K562 (cell line): ENCODE data around the gene CATSPER3. TPM values are rescaled to one million over a fixed set of nuclear protein-coding genes. Genes with fewer than 3 reads are reported as not detected.
A peak's percentile ranks its signal among the peaks of the same experiment; 100 is the strongest.

ENCODE experiments used
- ETV1 ChIP-seq: fragments of 450-650 bp; conservative IDR thresholded peaks from 2 replicates; pipeline ENCODE4 v1.6.1; 2016; ENCODE audit warnings: missing genetic modification characterization, control low read depth, low read depth, missing compliant biosample characterization
- GATAD2B ChIP-seq: fragments of 450-650 bp; IDR thresholded peaks from 2 replicates; pipeline ENCODE4 v1.6.1; 2017; ENCODE audit warnings: mild to moderate bottlenecking, borderline replicate concordance
- HMGN3 ChIP-seq: IDR thresholded peaks from 2 replicates; pipeline ENCODE4 v1.6.1; 2011; ENCODE audit warnings: borderline replicate concordance, low read depth, mild to moderate bottlenecking, mixed read lengths, low read length; ENCODE audit not compliant: insufficient read length; ENCODE audit errors: extremely low read depth
- IRF2 ChIP-seq: sonication (generic); formaldehyde crosslinking; IDR thresholded peaks from 2 replicates; pipeline ENCODE4 v1.8.1; 2022; ENCODE audit warnings: mild to moderate bottlenecking, missing genetic modification reagents
- KDM1A ChIP-seq, 2 experiments: fragments of 450-650 bp; IDR thresholded peaks; 2 replicates each; pipeline ENCODE4 v1.6.1; 2016; ENCODE audit warnings: mild to moderate bottlenecking in 2 of 2
- L3MBTL2 ChIP-seq: fragments of 450-650 bp; IDR thresholded peaks from 2 replicates; pipeline ENCODE4 v1.6.1; 2016; ENCODE audit warnings: mild to moderate bottlenecking, moderate library complexity
- MCM2 ChIP-seq: fragments of 450-650 bp; IDR thresholded peaks from 2 replicates; pipeline ENCODE4 v1.6.1; 2017; ENCODE audit warnings: low read depth, mild to moderate bottlenecking
- MEIS2 ChIP-seq: fragments of 450-650 bp; IDR thresholded peaks from 2 replicates; pipeline ENCODE4 v1.6.1; 2014; ENCODE audit warnings: mild to moderate bottlenecking; ENCODE audit not compliant: partially characterized antibody
- NBN ChIP-seq: fragments of 450-650 bp; IDR thresholded peaks from 2 replicates; pipeline ENCODE4 v1.6.1; 2016; ENCODE audit warnings: low read depth, mild to moderate bottlenecking
- NR2C1 ChIP-seq, 2 experiments: fragments of 450-650 bp; IDR thresholded peaks; 2 replicates each; pipeline ENCODE4 v1.6.1; 2017; ENCODE audit warnings: mild to moderate bottlenecking in 2 of 2, antibody characterized with exemption in 1 of 2, inconsistent platforms in 1 of 2, missing compliant biosample characterization in 1 of 2, missing genetic modification characterization in 1 of 2
- NRF1 ChIP-seq, 2 experiments: fragments of 450-650 bp; IDR thresholded peaks in 1 of 2; conservative IDR thresholded peaks in 1 of 2; 2 replicates each; pipeline ENCODE4 v1.6.1; 2014; ENCODE audit warnings: mild to moderate bottlenecking in 2 of 2
- TOE1 ChIP-seq, 2 experiments: fragments of 450-650 bp in 1 of 2; sonication (generic) in 1 of 2; formaldehyde crosslinking in 1 of 2; IDR thresholded peaks; 2 replicates each; pipeline versions ENCODE4 v1.7.1 to v1.8.0; 2016 to 2022; ENCODE audit warnings: borderline replicate concordance in 2 of 2, mild to moderate bottlenecking in 2 of 2, antibody characterized with exemption in 1 of 2, inconsistent platforms in 1 of 2, low read depth in 1 of 2, missing genetic modification reagents in 1 of 2, moderate library complexity in 1 of 2
- UBTF ChIP-seq, 2 experiments: IDR thresholded peaks; 2 replicates each; pipeline ENCODE4 v1.6.1; 2012; ENCODE audit warnings: improper control_type of control experiment in 2 of 2, low read depth in 2 of 2, low read length in 2 of 2, borderline replicate concordance in 1 of 2
- ZBTB9 ChIP-seq: fragments of 450-650 bp; formaldehyde crosslinking; IDR thresholded peaks from 2 replicates; pipeline ENCODE4 v1.4.0; 2020; ENCODE audit warnings: mild to moderate bottlenecking, moderate library complexity
- ZC3H4 ChIP-seq: sonication (generic); formaldehyde crosslinking; IDR thresholded peaks from 2 replicates; pipeline ENCODE4 v1.9.0; 2021; ENCODE audit warnings: missing genetic modification reagents, borderline replicate concordance
- ZNF24 ChIP-seq: fragments of 450-650 bp; IDR thresholded peaks from 2 replicates; pipeline ENCODE4 v1.6.1; 2016
- ZNF518B ChIP-seq: fragments of 250-450 bp; sonication (Bioruptor Pico); IDR thresholded peaks from 2 replicates; pipeline ENCODE4 v1.5.0; 2021; ENCODE audit warnings: mild to moderate bottlenecking, moderate library complexity
- ZNF696 ChIP-seq: fragments of 250-450 bp; sonication (Bioruptor Pico); conservative IDR thresholded peaks from 2 replicates; pipeline ENCODE4 v1.4.0; 2020; ENCODE audit warnings: mild to moderate bottlenecking, moderate library complexity
- ZSCAN29 ChIP-seq: fragments of 450-650 bp; IDR thresholded peaks from 2 replicates; pipeline ENCODE4 v1.6.1; 2017
- polyA plus RNA-seq, 8 experiments: library from polyadenylated mRNA; depleted of rRNA in 4 of 8; stranded (reverse) in 5 of 8; unstranded in 3 of 8; fragments of >200 nt; fragmentation: Nextera tagmentation in 2 of 8; fragmentation: Illumina TruSeq in 1 of 8; extraction: Ambion mirVana in 2 of 8; extraction: Trizol in 1 of 8; gene quantifications; 2 replicates each; pipeline versions ENCODE4 v1.2.1 to v1.2.3, GENCODE V29; 2011 to 2014; ENCODE audit warnings: inconsistent platforms in 1 of 8, missing spikeins in 1 of 8
- total RNA-seq, 7 experiments: library from RNA; depleted of rRNA in 6 of 7; stranded (reverse); fragments of >200 nt in 6 of 7; fragmentation: Illumina TruSeq in 2 of 7; extraction: Trizol in 2 of 7; gene quantifications; 2 replicates each; pipeline versions ENCODE4 v1.2.1 to v1.2.3, GENCODE V29; 2011 to 2021; ENCODE audit warnings: low replicate concordance in 1 of 7

CATSPER3 gene
- total and polyA plus RNA-seq, 9 of the 15 experiments (the other 6 are each of a cell fraction or from before 2014, with no cell fraction given) = 0.14 to 1.5 (median 0.49) TPM

GRCh38 chr5:135034236-135034962 is 66.7 kb downstream of the CATSPER3 start (continued):
- TF ChIP-seq GATAD2B = no peak; the same call in 1 of the 2 replicates
- TF ChIP-seq ETV1 = 0 out of 2 replicates have a peak, but pooled peaks have one; percentile 6
- peak; percentile 65; the same call in 1 of the 2 replicates for TF ChIP-seq NBN
- no peak for TF ChIP-seq NR2C1 (IDR thresholded peaks at IDR 0.05)
- TF ChIP-seq NR2C1 (tag; IDR thresholded peaks at IDR 0.05) = no peak
- TF ChIP-seq L3MBTL2 = peak; percentile 97
- peak; percentile 67 for TF ChIP-seq HMGN3
- peak in 1 of 2 experiments; percentile 80; a peak in 2 of 4 replicates for TF ChIP-seq KDM1A (IDR thresholded peaks at IDR 0.05)
- peak in 1 of 2 experiments; percentile 31; a peak in 1 of 4 replicates for TF ChIP-seq NRF1 (conservative IDR thresholded peaks at IDR 0.05 in 1 of 2, IDR thresholded peaks at IDR 0.05 in 1 of 2)
- no peak for TF ChIP-seq ZSCAN29
- peak; percentile 46; the same call in 1 of the 2 replicates for TF ChIP-seq ZBTB9 (CRISPR knock-in tag)
- TF ChIP-seq MCM2 = no peak
- TF ChIP-seq ZC3H4 (CRISPR knock-in tag) = no peak
- peak; percentile 60; the same call in 1 of the 2 replicates for TF ChIP-seq TOE1 (IDR thresholded peaks at IDR 0.05; ENCODE audit: borderline replicate concordance)
- TF ChIP-seq TOE1 (CRISPR knock-in tag; IDR thresholded peaks at IDR 0.05; ENCODE audit: borderline replicate concordance, low read depth) = no peak
- no peak for TF ChIP-seq IRF2 (CRISPR knock-in tag)
- no peak for TF ChIP-seq ZNF696 (CRISPR knock-in tag)
- TF ChIP-seq MEIS2 = peak; percentile 22
- TF ChIP-seq ZNF24 = no peak
- no peak for TF ChIP-seq ZNF518B (CRISPR knock-in tag)
- peak in 1 of 2 experiments; percentile 72; a peak in 3 of 4 replicates for TF ChIP-seq UBTF (IDR thresholded peaks at IDR 0.05; ENCODE audit: borderline replicate concordance in 1 of 2, low read depth in 2 of 2, low read length in 2 of 2)
